Left lobe of liver (tissue), 2 donors: Measurements from ENCODE around the gene ZNF296. TPM values are rescaled to one million over a fixed set of nuclear protein-coding genes. Genes with fewer than 3 reads are reported as not detected.

Experiments used
- ATAC-seq: fragments of 200-7000 bp; cut with Tn5 transposase; one replicate; pipeline ENCODE4 v1.9.1; 2020; ENCODE audit warnings: mild to moderate bottlenecking, moderate library complexity
- DNase-seq: peaks from one replicate; pipeline ENCODE4 v3.0.0-alpha.2; 2020; ENCODE audit warnings: low spot score
- total RNA-seq: library from RNA; stranded (reverse); gene quantifications from one replicate; pipeline ENCODE4 v1.2.1, GENCODE V29; 2021
- donor health status: DM: no; HTN: no; CAD: no; lungs with moderate emphysema.
- donor health status: DM: no; HTN: yes; CAD: no.

The ZNF296 gene
- total RNA-seq, 1 donor from 2014 or later: 0.35 TPM

- ATAC-seq: no peak
- DNase-seq: no peak
Measured at GRCh38 chr19:45090034-45090433, 13.8 kb upstream of the ZNF296 start.

- DNase-seq (no peak), ATAC-seq (no peak)
Measured at GRCh38 chr19:45087531-45087930, 11.3 kb upstream of the ZNF296 start.

- no peak for DNase-seq
- ATAC-seq: no peak
Measured at GRCh38 chr19:45086480-45086879, 10.2 kb upstream of the ZNF296 start.

- DNase-seq (no peak), ATAC-seq (no peak)
Measured at GRCh38 chr19:45082170-45082569, 5.9 kb upstream of the ZNF296 start.

- ATAC-seq: no peak
- DNase-seq: no peak
Measured at GRCh38 chr19:45079911-45080370, 3.7 kb upstream of the ZNF296 start.

GRCh38 chr19:45079063-45079910 is 3.0 kb upstream of the ZNF296 start, which contains the start of gene GEMIN7:
Gene GEMIN7, plus strand, starts transcription at chr19:45079260. Its CDS starts 10,855 bp downstream, at chr19:45090115.
- DNase-seq: peak; percentile 76
- peak; percentile 81 for ATAC-seq

- DNase-seq: no peak
- ATAC-seq: no peak
Measured at GRCh38 chr19:45078390-45079062, 2.2 kb upstream of the ZNF296 start.

GRCh38 chr19:45076851-45077730 is 813 bp upstream of the ZNF296 start:
- ATAC-seq (no peak), DNase-seq (no peak)

GRCh38 chr19:45075301-45076028 is 813 bp downstream of the ZNF296 start:
- ATAC-seq: peak; percentile 21
- DNase-seq: peak; percentile 59

GRCh38 chr19:45074744-45075300 is 1.5 kb downstream of the ZNF296 start:
- no peak for DNase-seq
- no peak for ATAC-seq

GRCh38 chr19:45071969-45072790 is 4.1 kb downstream of the ZNF296 start:
- DNase-seq: no peak
- no peak for ATAC-seq

- no peak for ATAC-seq
- DNase-seq: no peak
Measured at GRCh38 chr19:45071545-45071938, 4.7 kb downstream of the ZNF296 start.

GRCh38 chr19:45070861-45071544 is 5.3 kb downstream of the ZNF296 start:
- ATAC-seq (no peak), DNase-seq (no peak)

- no peak for ATAC-seq
- no peak for DNase-seq
Measured at GRCh38 chr19:45070214-45070613, 6.1 kb downstream of the ZNF296 start.

- DNase-seq (no peak), ATAC-seq (peak; percentile 59)
Measured at GRCh38 chr19:45069056-45069455, 7.2 kb downstream of the ZNF296 start.

- DNase-seq (no peak), ATAC-seq (no peak)
Measured at GRCh38 chr19:45068041-45068440, 8.2 kb downstream of the ZNF296 start.

- ATAC-seq (no peak), DNase-seq (no peak)
Measured at GRCh38 chr19:45066921-45067661, 9.2 kb downstream of the ZNF296 start.
